KBM-7 (cell line): ENCODE measurements around the gene ZNF544.

Source experiments
- DNase-seq: peaks from one replicate; pipeline ENCODE4 v3.0.0-alpha.2; 2015
- in situ Hi-C: fragments of 300-500 bp; cut with MboI; formaldehyde crosslinking; loops from 2 replicates; pipeline ENCODE4 v1.14.3; 2020; ENCODE audit warnings: low sequenced_read_pairs, low pct_unique_long_range_greater_than_20kb, mixed read lengths

Gene ZNF544

GRCh38 chr19:58228585-58229254 is at the start of gene ZNF544:
Gene ZNF544 (plus strand): TSS chr19:58228914. CDS start chr19:58244024, 15,110 bp downstream.
- in situ Hi-C loops: no loop called here
- peak; percentile 14 for DNase-seq

GRCh38 chr19:58181902-58182576 is 46.7 kb upstream of the ZNF544 start:
- peak; percentile 83 for DNase-seq
- in situ Hi-C loops: no loop called here

- no peak for DNase-seq
- in situ Hi-C loops: no loop called here
Measured at GRCh38 chr19:58182577-58182988, 46.1 kb upstream of the ZNF544 start.

GRCh38 chr19:58182989-58183816 is 45.5 kb upstream of the ZNF544 start, which contains the start of gene ZNF274:
Gene ZNF274 (plus strand): TSS chr19:58183061. CDS start chr19:58183966, 905 bp downstream.
- in situ Hi-C loops: no loop called here

GRCh38 chr19:58183817-58184215 is 44.9 kb upstream of the ZNF544 start:
- in situ Hi-C loops: no loop called here
- no peak for DNase-seq

More at GRCh38 chr19:58182989-58183816, 45.5 kb upstream of the ZNF544 start, which contains the start of gene ZNF274:
- peak; percentile 94 for DNase-seq

GRCh38 chr19:58196901-58197616 is 31.7 kb upstream of the ZNF544 start:
- in situ Hi-C loops: no loop called here
- peak; percentile 68 for DNase-seq

GRCh38 chr19:58203814-58204475 is 24.8 kb upstream of the ZNF544 start:
- in situ Hi-C loops: no loop called here
- no peak for DNase-seq

GRCh38 chr19:58204566-58204965 is 24.1 kb upstream of the ZNF544 start:
- in situ Hi-C loops: no loop called here
- no peak for DNase-seq

- in situ Hi-C loops: no loop called here
- no peak for DNase-seq
Measured at GRCh38 chr19:58209577-58209976, 19.1 kb upstream of the ZNF544 start.

- DNase-seq: no peak
- in situ Hi-C loops: no loop called here
Measured at GRCh38 chr19:58212336-58213074, 16.2 kb upstream of the ZNF544 start.

- DNase-seq: no peak
- in situ Hi-C loops: no loop called here
Measured at GRCh38 chr19:58213075-58213369, 15.7 kb upstream of the ZNF544 start.

- DNase-seq: no peak
Measured at GRCh38 chr19:58217069-58217481, 11.6 kb upstream of the ZNF544 start.

GRCh38 chr19:58217607-58218391 is 10.9 kb upstream of the ZNF544 start:
- DNase-seq: no peak
- in situ Hi-C loops: no loop called here

More at GRCh38 chr19:58217069-58217481, 11.6 kb upstream of the ZNF544 start:
- in situ Hi-C loops: no loop called here

- DNase-seq: peak; percentile 30
- in situ Hi-C loops: no loop called here
Measured at GRCh38 chr19:58218899-58219298, 9.8 kb upstream of the ZNF544 start.

- DNase-seq: no peak
- in situ Hi-C loops: no loop called here
Measured at GRCh38 chr19:58227964-58228584, 640 bp upstream of the ZNF544 start.

GRCh38 chr19:58229255-58229639 is 533 bp downstream of the ZNF544 start:
- DNase-seq: no peak

GRCh38 chr19:58237324-58237723 is 8.6 kb downstream of the ZNF544 start:
- no peak for DNase-seq
- in situ Hi-C loops: no loop called here

More at GRCh38 chr19:58229255-58229639, 533 bp downstream of the ZNF544 start:
- in situ Hi-C loops: no loop called here
